GM21515 (cell line): Measurements from ENCODE around the gene PTGES3L.
"Not testable (repeated sequence)": the region's sequence is repeated elsewhere in the genome, so short reads cannot be mapped to it uniquely, and the experiment has no call there.

Source experiments
- ATAC-seq: cut with Tn5 transposase; IDR thresholded peaks from one replicate; pipeline ENCODE4 v1.9.1; 2021; ENCODE audit not compliant: unreplicated experiment

PTGES3L gene

DNA sequence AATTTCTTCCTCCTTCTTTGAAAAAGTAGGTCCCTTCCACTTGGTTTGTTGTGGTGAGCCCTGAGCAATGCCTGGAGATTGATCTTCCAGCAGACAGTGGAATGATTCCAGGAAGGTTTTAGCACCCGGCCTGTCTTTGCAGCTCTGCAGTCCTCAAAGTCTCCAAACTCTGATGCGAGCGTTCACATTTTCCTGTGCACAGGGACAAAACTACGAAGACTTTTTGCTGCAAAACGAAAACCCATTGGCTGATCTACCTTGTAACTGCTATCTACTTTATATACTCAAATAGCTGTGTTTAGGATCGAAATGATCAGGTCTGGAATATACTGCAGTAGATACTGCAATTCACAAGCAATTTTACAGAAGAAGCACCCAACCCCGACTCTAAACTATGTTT lies 57.6 kb downstream of the PTGES3L start:
- no peak for ATAC-seq

DNA sequence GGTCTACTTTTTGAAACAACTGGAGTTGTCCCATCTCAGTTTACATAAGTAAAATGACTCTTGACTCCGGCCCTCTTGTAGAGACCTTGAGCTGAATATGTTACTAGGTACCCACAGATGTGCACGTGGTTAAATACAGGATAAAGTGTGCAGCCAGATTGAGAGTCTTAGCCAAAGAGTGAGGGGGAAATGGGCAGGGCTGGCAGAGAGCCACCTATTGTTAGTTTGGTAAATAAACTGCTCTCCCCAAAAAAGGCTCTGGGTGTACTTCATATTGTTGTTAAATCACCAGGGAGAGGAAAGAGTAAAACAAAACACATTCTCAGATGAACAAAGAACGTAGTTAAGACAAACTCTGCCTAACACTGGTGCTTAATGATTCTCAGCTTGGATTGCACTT lies 59.0 kb downstream of the PTGES3L start:
- ATAC-seq: no peak

DNA sequence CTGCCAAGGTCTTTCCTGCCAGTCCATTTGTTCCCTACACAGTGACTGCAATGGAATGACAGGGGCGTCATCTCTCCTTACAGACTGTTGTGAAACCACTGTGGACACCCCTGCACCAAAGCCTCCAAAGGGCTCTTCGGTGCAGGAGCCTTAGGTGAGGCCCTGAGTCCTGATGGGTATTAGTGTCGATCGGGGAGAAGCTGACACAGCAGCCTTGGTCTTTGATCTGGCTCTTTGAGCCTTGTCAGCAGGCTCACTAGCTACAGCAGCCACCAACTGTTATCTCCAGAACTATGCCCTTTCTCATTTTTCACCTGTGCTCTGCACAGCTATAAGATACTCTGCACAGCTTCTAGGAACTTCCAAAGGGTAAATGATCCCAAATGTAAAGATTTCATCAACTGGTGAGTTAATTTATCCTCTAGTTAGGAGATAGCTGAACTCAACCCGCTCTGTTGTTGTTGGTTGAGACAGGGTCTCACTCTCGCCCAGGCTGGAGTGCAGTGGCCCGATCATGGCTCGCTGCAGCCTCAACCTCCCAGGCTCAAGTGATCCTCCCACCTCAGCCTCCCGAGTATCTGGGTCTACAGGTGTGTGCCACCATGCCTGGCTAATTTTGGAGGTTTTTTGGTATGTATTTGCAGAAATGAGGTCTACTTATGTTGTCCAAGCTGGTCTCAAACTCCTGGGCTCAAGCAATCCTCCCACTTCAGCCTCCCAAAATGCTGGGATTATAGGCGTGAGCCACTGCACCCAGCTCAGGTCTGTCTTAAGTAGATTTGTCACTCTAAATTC lies 59.6 kb downstream of the PTGES3L start:
- ATAC-seq: no peak

DNA sequence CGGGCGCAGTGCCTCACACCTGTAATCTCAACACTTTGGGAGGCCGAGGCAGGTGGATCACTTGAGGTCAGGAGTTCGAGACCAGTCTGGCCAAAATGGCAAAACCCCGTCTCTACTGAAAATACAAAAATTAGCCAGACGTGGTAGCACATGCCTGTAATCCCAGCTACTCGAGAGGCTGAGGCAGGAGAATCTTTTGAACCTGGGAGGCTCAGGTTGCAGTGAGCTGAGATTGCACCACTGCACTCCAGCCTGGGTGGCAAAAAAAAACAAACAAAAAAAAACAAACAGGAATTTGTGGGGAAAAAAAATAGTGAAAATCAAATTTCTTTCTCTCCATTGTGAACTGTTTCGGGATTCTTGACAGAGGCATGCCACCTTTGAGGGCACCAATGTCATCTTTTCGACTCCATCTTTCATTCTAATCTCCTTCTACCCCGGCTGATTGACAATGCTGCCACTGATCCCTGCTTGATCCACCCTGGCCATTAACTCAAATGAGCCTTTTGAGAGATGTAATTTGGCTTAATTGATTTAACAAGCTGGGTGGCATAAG lies 60.3 kb downstream of the PTGES3L start:
- ATAC-seq: not testable (repeated sequence)

GRCh38 chr17:42918902-42919521 lies 60.9 kb downstream of the PTGES3L start:
- ATAC-seq: no peak
